Measurements from ENCODE around the gene BDKRB1. TPM values are rescaled to one million over a fixed set of nuclear protein-coding genes. Genes with fewer than 3 reads are reported as not detected.

BDKRB1 gene
- total RNA-seq, 1 experiment from 2014 or later: not detected

DNA sequence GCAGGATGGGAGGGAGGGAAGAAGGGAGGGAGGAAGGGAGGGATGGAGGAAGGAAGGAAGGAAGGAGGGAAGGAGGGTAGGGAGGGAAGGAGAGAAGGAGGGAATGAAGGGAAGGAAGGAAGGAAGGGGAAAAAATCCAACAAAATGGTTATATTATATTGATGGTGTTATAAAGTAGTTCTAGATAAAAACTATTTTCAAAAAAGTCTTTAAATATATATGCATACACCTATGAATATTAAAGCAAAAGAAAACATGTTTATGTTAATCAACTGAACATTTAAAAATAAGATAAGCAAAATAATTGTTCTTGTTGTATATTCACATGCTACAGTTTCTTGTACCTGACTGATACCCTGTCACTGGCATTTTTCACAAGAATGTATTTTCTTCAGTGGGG lies 1.9 kb downstream of the BDKRB1 start:
- DNase-seq (ENCODE audit: extremely low read depth, low read depth): no peak

DNA sequence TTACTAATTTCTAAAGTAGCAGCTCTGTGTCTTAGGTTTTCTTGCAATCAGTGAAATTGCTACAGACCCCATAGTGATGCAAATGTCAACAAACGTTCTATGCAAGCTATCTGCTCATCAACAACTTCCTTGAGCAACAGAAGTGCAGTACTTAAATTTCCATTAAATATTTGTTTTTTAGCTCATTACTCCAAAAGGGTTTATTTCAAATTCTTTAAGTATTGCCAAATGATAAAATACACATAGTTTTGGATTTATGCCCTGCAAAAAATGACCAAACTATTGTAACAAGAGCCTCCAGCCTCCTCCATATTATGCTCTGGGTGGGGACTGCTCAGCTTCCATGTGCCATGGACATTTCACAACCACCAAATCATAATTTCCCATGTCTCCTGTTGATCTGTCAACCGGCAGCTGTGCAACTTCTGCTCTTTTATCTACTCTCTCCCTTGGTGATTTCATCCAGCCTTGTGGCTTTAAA lies 4.4 kb downstream of the BDKRB1 start:
- no peak for DNase-seq (ENCODE audit: extremely low read depth, low read depth)

- no peak for DNase-seq (ENCODE audit: extremely low read depth, low read depth)
Observed at GRCh38 chr14:96261053-96261452, 5.0 kb downstream of the BDKRB1 start.

DNA sequence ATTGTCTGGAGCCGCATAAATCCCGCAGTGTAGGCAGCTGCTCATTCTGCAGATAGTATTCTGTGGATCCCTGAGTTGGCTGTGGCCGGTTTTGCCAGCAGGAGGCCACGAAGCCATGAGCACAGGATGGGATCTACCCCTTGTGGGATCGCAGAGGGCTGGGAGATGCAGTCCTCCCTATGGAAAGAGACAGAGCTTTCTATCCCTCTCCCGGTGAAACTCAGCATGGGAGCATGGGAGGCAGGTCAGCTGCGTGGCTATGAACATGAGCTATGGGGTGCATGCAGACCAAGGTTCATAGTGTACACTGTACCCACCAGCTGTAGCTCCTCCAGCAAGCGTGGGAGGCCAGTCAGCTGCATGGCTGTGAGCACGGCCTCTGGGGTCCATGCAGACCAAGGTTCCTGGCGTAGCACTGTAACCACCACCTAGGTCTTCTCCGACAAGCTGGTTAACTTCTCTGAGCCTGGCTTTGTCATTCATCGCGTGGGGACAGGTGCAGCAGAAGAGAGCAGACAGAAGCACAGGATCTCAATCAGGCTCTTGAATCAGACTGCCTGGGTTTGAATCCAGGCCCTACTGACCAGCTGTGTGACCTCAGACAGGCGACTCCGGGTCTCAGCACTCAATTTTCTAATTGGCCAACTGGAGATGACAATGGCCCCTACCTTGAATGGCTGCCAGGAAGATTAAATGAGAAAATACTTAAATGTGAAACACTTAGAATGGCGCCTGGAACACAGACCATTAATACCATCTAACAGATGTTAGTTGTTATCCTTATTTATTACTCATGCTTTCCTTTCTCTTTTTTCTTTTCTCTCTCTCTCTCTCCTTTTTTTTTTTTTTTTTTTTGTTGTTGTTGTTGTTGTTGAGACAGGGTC lies 6.0 kb downstream of the BDKRB1 start:
- no peak for DNase-seq (ENCODE audit: extremely low read depth, low read depth)

DNA sequence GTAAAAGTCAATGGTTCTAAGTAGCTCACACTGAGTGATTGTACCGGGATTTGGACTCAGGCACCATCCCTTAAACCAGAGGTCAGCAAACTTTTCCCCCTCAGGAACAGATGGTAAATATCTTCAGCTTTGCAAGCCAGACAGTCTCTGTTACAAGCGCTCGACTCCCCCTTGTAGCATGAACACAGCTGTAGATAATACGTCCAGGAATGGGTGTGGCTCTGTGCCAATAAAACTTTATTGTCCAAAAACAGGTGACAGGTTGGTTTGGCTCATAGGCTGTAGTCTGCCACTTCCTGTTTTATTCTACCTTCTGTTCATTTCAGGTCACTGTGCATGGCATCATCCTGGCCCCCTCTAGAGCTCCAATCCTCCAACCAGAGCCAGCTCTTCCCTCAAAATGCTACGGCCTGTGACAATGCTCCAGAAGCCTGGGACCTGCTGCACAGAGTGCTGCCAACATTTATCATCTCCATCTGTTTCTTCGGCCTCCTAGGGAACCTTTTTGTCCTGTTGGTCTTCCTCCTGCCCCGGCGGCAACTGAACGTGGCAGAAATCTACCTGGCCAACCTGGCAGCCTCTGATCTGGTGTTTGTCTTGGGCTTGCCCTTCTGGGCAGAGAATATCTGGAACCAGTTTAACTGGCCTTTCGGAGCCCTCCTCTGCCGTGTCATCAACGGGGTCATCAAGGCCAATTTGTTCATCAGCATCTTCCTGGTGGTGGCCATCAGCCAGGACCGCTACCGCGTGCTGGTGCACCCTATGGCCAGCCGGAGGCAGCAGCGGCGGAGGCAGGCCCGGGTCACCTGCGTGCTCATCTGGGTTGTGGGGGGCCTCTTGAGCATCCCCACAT lies 7.6 kb downstream of the BDKRB1 start:
- no peak for DNase-seq (ENCODE audit: extremely low read depth, low read depth)

DNA sequence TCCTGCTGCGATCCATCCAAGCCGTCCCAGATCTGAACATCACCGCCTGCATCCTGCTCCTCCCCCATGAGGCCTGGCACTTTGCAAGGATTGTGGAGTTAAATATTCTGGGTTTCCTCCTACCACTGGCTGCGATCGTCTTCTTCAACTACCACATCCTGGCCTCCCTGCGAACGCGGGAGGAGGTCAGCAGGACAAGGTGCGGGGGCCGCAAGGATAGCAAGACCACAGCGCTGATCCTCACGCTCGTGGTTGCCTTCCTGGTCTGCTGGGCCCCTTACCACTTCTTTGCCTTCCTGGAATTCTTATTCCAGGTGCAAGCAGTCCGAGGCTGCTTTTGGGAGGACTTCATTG lies 8.2 kb downstream of the BDKRB1 start:
- DNase-seq (ENCODE audit: extremely low read depth, low read depth): no peak

GRCh38 chr14:96264853-96265252 lies 8.8 kb downstream of the BDKRB1 start:
- DNase-seq (ENCODE audit: extremely low read depth, low read depth): no peak

DNA sequence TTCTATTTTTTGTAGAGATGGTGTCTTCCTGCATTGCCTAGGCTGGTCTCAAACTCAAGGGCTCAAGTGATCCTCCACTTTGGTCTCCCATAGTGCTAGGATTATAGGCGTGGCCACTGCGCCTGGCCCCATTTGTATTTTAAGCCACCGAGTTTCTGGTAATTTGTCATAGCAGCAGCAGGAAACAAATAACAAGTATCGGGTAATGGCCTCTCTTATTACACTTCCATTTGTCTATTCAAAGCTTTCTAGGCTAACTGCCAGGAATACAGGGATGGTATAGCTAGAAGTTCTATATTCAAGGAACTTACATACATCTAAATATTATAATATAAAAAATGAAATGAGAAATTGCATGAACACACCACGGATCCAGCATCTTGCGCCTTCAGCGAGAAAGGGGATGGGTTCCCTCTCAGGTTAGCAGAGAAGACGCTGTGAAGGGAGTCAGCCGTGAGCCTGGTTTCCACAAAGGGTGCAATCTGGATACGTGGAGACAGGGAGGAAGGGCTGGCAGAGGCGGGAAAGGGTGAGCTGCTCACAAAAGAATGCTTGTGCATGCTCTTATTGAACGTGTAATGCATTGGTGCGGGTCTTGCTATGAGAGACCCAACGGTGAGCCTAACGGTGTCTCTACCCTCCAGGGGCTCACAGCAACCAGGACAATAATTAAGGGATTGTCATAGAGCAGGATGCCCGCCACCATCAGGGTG lies 9.5 kb downstream of the BDKRB1 start:
- no peak for DNase-seq (ENCODE audit: extremely low read depth, low read depth)

DNA sequence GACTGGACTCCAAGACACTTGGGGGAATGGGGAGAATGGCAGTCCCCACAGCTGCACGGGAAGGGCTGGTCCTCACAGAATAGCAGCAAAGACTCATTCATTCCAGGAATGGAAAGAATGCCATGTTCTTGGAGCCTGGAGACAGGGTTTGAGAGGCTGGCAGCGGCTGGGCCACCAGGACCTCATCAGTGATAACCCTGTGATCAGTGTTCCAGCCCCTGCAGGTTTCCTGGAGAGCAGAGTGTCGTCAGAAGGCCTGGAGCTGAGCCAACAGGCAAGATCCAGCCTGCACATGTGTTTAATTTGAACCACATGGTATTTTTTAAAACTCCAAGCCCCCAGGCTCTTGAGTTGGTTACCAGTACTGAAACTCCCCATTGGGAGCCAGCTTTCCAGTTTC lies 11.3 kb downstream of the BDKRB1 start:
- DNase-seq (ENCODE audit: extremely low read depth, low read depth): no peak

- no peak for DNase-seq (ENCODE audit: extremely low read depth, low read depth)
Observed at GRCh38 chr14:96267916-96268315, 11.9 kb downstream of the BDKRB1 start.

DNA sequence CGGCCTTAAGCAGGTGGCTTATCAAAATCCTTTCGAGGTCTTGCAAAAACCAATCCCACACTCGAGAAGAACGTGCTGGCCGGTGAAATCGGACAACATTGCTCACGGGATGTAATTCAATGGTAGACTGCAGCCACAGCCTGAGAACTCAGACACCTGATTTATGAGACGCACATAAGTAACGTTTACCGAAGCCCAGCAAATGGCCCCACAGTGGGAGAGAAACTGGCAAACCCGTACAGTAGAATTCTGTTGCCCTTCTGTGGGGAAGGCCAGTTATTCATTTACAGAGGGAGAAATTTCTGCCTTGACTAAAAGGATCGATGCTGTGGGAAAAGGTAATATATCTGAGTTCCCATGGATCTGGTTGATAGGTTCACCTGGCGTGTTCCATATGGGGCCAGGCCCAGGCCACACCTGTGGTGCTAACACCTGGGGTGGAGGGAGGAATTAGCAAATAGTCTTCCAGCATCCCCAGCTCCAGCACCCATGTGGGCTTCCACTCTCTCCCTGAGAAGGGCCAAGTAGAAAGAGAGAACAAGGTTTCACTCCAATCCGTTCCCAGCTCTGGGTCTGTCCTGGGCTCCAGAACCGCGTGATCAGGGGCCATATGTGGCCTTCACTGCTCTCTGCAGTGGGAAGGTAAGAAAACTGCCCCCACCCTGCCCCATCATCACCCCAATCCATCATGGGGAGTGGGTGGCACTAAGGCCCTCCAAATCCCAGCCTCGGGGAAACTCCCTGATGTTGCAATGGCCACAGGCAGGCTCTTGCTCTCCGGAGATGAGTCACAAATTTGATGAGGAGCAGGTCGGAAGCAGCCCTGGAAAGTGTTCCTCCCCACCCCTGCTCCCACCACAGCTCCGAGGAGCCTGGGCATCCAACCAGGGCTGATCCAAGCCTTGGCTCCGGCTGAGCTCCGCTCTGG lies 12.7 kb downstream of the BDKRB1 start:
- no peak for DNase-seq (ENCODE audit: extremely low read depth, low read depth)

DNA sequence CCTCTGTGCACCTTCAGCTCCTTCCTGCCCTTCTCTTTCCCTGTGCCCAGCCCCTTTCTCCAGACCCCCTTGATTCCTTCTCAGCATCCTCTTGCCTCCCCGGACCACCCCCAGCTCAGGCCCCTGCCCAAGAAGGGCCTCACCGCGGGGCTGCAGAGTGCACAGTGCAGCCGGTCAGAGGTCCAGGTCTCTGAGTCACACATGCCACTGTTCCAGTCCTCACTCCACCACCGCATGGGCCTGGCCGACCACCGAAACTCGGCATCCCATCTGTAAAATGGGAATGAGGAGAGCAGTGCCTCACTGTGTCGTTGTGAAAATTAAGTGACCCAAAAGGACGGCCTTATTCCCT lies 13.3 kb downstream of the BDKRB1 start:
- DNase-seq (ENCODE audit: extremely low read depth, low read depth): no peak

GRCh38 chr14:96270565-96271420 lies 14.8 kb downstream of the BDKRB1 start:
- no peak for DNase-seq (ENCODE audit: extremely low read depth, low read depth)

DNA sequence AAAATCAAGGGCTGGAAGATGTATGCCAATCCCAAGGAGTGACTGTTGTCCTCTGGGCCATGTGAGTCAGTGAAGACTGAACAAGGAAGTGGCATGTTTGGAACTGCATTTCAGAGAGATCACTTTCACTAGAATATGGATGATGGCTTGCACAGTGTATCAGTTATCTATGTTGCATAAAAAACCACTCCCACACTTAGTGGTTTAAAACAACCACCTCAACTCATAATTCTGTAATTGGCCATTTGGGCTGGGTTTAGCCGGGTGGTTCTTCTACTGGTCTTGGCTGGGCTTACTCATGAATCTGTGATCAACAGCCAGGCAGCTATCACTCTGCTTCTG lies 15.4 kb downstream of the BDKRB1 start:
- no peak for DNase-seq (ENCODE audit: extremely low read depth, low read depth)

DNA sequence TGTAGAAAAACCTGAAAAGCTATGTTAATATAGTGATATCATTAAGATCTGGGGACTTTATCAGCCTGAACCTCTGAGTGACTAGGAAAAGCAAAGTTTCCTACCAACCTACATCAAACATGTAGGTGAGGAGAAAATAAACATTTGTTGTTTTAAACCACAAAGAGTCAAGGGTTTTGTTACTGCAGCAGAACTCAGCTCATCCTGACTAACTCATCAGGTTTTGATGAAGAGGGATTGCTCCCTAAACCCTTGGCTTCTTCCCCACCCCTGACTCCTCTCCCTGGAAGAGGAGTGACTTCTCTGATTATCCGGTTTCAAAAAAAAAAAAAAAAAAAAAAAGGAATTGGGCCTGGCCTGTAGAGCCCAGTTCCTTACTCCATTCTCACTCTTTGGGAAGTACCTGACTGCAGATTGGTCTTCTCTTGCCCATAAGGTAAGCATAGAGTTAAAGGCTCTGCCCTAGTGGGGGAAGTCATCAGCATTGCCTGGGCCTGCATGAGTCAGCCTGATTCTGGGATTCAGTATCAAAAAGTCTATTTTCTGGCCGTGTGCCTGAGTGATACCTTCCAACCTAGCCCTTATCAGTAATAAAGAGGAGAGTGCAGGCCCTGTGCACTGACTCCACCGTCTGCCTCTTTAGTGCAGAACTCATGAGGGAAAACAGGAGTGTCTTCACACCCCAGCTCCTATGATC lies 16.9 kb downstream of the BDKRB1 start:
- DNase-seq (ENCODE audit: extremely low read depth, low read depth): no peak

DNA sequence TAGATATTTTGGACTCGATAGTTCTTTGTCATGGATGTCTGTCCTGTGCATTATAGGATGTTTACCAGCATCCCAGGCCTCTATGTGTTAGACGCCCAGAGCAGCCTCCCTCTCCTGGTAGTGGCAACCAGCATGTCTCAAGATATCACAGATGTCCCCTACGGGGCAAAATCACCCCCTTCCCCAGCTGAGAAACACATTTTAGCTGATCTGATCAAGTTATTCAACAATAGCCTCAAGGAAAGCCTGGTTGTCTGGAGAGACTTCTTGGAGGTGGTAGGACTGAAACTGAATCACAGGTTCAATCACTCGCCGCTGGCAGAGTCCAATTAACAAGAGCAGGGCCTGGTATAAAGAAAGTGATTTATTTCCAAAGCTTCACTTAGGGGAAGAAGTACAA lies 17.6 kb downstream of the BDKRB1 start:
- no peak for DNase-seq (ENCODE audit: extremely low read depth, low read depth)

DNA sequence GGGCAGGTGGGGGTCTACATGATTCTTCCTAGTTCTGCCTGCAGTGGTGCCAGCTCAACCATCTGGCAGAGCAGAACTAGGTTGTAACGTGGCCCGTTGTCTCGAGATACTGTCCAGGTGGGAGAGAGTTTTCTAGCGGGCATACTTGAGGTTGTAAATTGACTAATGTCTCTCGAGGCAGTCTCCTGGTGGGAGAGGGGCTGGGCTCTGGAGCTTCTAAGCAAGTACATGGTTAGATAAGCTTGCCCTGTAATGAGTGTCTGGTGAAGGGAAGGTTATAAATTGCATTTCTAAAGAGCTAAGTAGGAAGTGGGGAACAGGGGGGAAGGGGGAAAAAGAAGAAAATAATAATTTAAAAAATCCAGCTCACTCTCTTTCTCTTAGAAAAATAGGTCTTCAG lies 18.1 kb downstream of the BDKRB1 start:
- DNase-seq (ENCODE audit: extremely low read depth, low read depth): no peak

GRCh38 chr14:96274543-96274942 lies 18.5 kb downstream of the BDKRB1 start:
- DNase-seq (ENCODE audit: extremely low read depth, low read depth): no peak
